Activated T-cell treated with anti-CD3 and anti-CD28 coated beads, Interleukin-2, amount 50 U/mL, for 24 hours (primary cell): ENCODE measurements around the gene FAM9C.
"Not testable (repeated sequence)": the region's sequence is repeated elsewhere in the genome, so short reads cannot be mapped to it uniquely, and the experiment has no call there.

Source experiments
- DNase-seq: peaks from one replicate; pipeline ENCODE4 v3.0.0-alpha.2; 2020
- H3K27ac Mint-ChIP-seq: 2 replicates; pipeline ENCODE4 v1.8.0; 2020; ENCODE audit warnings: mild to moderate bottlenecking, mixed read lengths
- H3K27me3 Mint-ChIP-seq: 2 replicates; pipeline ENCODE4 v1.8.0; 2020; ENCODE audit warnings: mixed read lengths
- H3K36me3 Mint-ChIP-seq: 2 replicates; pipeline ENCODE4 v1.8.0; 2020; ENCODE audit warnings: low read depth, mixed read lengths
- H3K4me1 Mint-ChIP-seq: 2 replicates; pipeline ENCODE4 v1.8.0; 2020; ENCODE audit warnings: low read depth, mixed read lengths
- H3K4me3 Mint-ChIP-seq: 2 replicates; pipeline ENCODE4 v1.8.0; 2020; ENCODE audit warnings: mild to moderate bottlenecking, moderate library complexity, mixed read lengths
- H3K9me3 Mint-ChIP-seq: 2 replicates; pipeline ENCODE4 v1.8.0; 2020; ENCODE audit warnings: mixed read lengths

The FAM9C gene

GRCh38 chrX:13044441-13044840, at the start of gene FAM9C:
TSS of gene FAM9C (minus strand) at chrX:13044620. CDS start at chrX:13043789, 831 bp downstream.
- H3K4me3 Mint-ChIP-seq, result no peak within 1 kb of the TSS
- peaks cover 37% of the 10 kb centered on the region for H3K27me3 Mint-ChIP-seq
- DNase-seq, result no peak
- no peaks in the 10 kb centered on the region for H3K36me3 Mint-ChIP-seq
- peaks cover 2% of the 10 kb centered on the region for H3K9me3 Mint-ChIP-seq
- H3K4me1 Mint-ChIP-seq, result peaks cover 48% of the 10 kb centered on the region
- H3K27ac Mint-ChIP-seq, result no peak within 1 kb of the TSS

GRCh38 chrX:13093529-13094140, 49.2 kb upstream of the FAM9C start:
- H3K27ac Mint-ChIP-seq, result peak overlapping the region; percentile 93
- peaks cover 76% of the 10 kb centered on the region for H3K27me3 Mint-ChIP-seq
- DNase-seq, result no peak
- peaks cover 4% of the 10 kb centered on the region for H3K9me3 Mint-ChIP-seq
- H3K4me1 Mint-ChIP-seq, result peaks cover 81% of the 10 kb centered on the region
- no peaks in the 10 kb centered on the region for H3K36me3 Mint-ChIP-seq
- H3K4me3 Mint-ChIP-seq, result peak overlapping the region; percentile 37

- peak; percentile 72 for DNase-seq
Observed at GRCh38 chrX:13092455-13092941, 48.1 kb upstream of the FAM9C start.

GRCh38 chrX:13091111-13091765, 46.8 kb upstream of the FAM9C start:
- DNase-seq, result no peak
- Mint-ChIP-seq H3K27ac (peak overlapping the region; percentile 93), H3K9me3 (peaks cover 4% of the 10 kb centered on the region), H3K4me1 (peaks cover 93% of the 10 kb centered on the region), H3K27me3 (peaks cover 60% of the 10 kb centered on the region), H3K4me3 (peak overlapping the region; percentile 50), H3K36me3 (no peaks in the 10 kb centered on the region)

More at GRCh38 chrX:13092455-13092941, 48.1 kb upstream of the FAM9C start:
- Mint-ChIP-seq H3K4me1 (peaks cover 89% of the 10 kb centered on the region), H3K36me3 (no peaks in the 10 kb centered on the region), H3K4me3 (peak overlapping the region; percentile 37), H3K9me3 (peaks cover 4% of the 10 kb centered on the region), H3K27me3 (peaks cover 65% of the 10 kb centered on the region), H3K27ac (peak overlapping the region; percentile 93)

- Mint-ChIP-seq H3K27me3 (peaks cover 62% of the 10 kb centered on the region), H3K4me3 (peak overlapping the region; percentile 50), H3K27ac (peak overlapping the region; percentile 93), H3K9me3 (peaks cover 4% of the 10 kb centered on the region), H3K4me1 (peaks cover 96% of the 10 kb centered on the region), H3K36me3 (no peaks in the 10 kb centered on the region)
- no peak for DNase-seq
Observed at GRCh38 chrX:13090339-13091110, 46.1 kb upstream of the FAM9C start.

- Mint-ChIP-seq H3K4me3 (peak overlapping the region; percentile 50), H3K27ac (peak overlapping the region; percentile 93), H3K27me3 (peaks cover 65% of the 10 kb centered on the region), H3K9me3 (peaks cover 4% of the 10 kb centered on the region), H3K4me1 (peaks cover 96% of the 10 kb centered on the region), H3K36me3 (no peaks in the 10 kb centered on the region)
- no peak for DNase-seq
Observed at GRCh38 chrX:13090027-13090338, 45.6 kb upstream of the FAM9C start.

- H3K36me3 Mint-ChIP-seq, result no peaks in the 10 kb centered on the region
- peaks cover 59% of the 10 kb centered on the region for H3K27me3 Mint-ChIP-seq
- H3K9me3 Mint-ChIP-seq, result peaks cover 3% of the 10 kb centered on the region
- peak overlapping the region; percentile 97 for H3K27ac Mint-ChIP-seq
- H3K4me1 Mint-ChIP-seq, result peaks cover 92% of the 10 kb centered on the region
- peak overlapping the region; percentile 64 for H3K4me3 Mint-ChIP-seq
- peak; percentile 47 for DNase-seq
Observed at GRCh38 chrX:13088156-13088487, 43.7 kb upstream of the FAM9C start.

GRCh38 chrX:13087322-13088155, 43.1 kb upstream of the FAM9C start:
- Mint-ChIP-seq H3K27me3 (peaks cover 59% of the 10 kb centered on the region), H3K9me3 (no peaks in the 10 kb centered on the region), H3K27ac (peak overlapping the region; percentile 97), H3K36me3 (no peaks in the 10 kb centered on the region), H3K4me1 (peaks cover 92% of the 10 kb centered on the region), H3K4me3 (peak overlapping the region; percentile 64)
- DNase-seq, result peak; percentile 65

- peak overlapping the region; percentile 97 for H3K27ac Mint-ChIP-seq
- DNase-seq, H3K36me3 Mint-ChIP-seq, H3K9me3 Mint-ChIP-seq: not testable (repeated sequence)
- peaks cover 92% of the 10 kb centered on the region for H3K4me1 Mint-ChIP-seq
- H3K4me3 Mint-ChIP-seq, result peak overlapping the region; percentile 64
- H3K27me3 Mint-ChIP-seq, result peaks cover 63% of the 10 kb centered on the region
Observed at GRCh38 chrX:13086793-13087321, 42.4 kb upstream of the FAM9C start.

GRCh38 chrX:13086076-13086475, 41.7 kb upstream of the FAM9C start:
- H3K4me3 Mint-ChIP-seq, result peak overlapping the region; percentile 64
- no peaks in the 10 kb centered on the region for H3K36me3 Mint-ChIP-seq
- H3K27ac Mint-ChIP-seq, result peak overlapping the region; percentile 97
- no peak for DNase-seq
- H3K4me1 Mint-ChIP-seq, result peaks cover 92% of the 10 kb centered on the region
- no peaks in the 10 kb centered on the region for H3K9me3 Mint-ChIP-seq
- peaks cover 64% of the 10 kb centered on the region for H3K27me3 Mint-ChIP-seq

GRCh38 chrX:13085526-13085925, 41.1 kb upstream of the FAM9C start:
- Mint-ChIP-seq H3K27ac (peak overlapping the region; percentile 97), H3K4me3 (peak overlapping the region; percentile 64), H3K27me3 (peaks cover 63% of the 10 kb centered on the region), H3K36me3 (no peaks in the 10 kb centered on the region), H3K9me3 (no peaks in the 10 kb centered on the region), H3K4me1 (peaks cover 92% of the 10 kb centered on the region)
- DNase-seq, result no peak

- peak overlapping the region; percentile 44 for H3K27ac Mint-ChIP-seq
- H3K9me3 Mint-ChIP-seq, result no peaks in the 10 kb centered on the region
- H3K36me3 Mint-ChIP-seq, result no peaks in the 10 kb centered on the region
- DNase-seq, result no peak
- H3K4me1 Mint-ChIP-seq, result peaks cover 91% of the 10 kb centered on the region
- H3K27me3 Mint-ChIP-seq, result peaks cover 62% of the 10 kb centered on the region
- no peak overlapping the region for H3K4me3 Mint-ChIP-seq
Observed at GRCh38 chrX:13084611-13085010, 40.2 kb upstream of the FAM9C start.

- Mint-ChIP-seq H3K27me3 (peaks cover 63% of the 10 kb centered on the region), H3K27ac (peak overlapping the region; percentile 38), H3K4me1 (peaks cover 92% of the 10 kb centered on the region)
- H3K9me3 Mint-ChIP-seq, H3K4me3 Mint-ChIP-seq, DNase-seq, H3K36me3 Mint-ChIP-seq: not testable (repeated sequence)
Observed at GRCh38 chrX:13083755-13084326, 39.4 kb upstream of the FAM9C start.
